ENCODE measurements around the gene MAPK8IP1.
A peak's percentile ranks its signal among the peaks of the same experiment; 100 is the strongest.
"Not testable (repeated sequence)": the region's sequence is repeated elsewhere in the genome, so short reads cannot be mapped to it uniquely, and the experiment has no call there.

MAPK8IP1 gene

GRCh38 chr11:45885274-45885920 is at the start of gene MAPK8IP1:
TSS of gene MAPK8IP1 (plus strand) at chr11:45885651. CDS start at chr11:45885821, 170 bp downstream.
- peaks cover 0 to 26% of the 10 kb centered on the region in 2 donors for H3K4me1 ChIP-seq (ENCODE audit: control insufficient read depth in 1 of 2, insufficient read depth in 2 of 2, low read length in 2 of 2)
- H3K4me3 ChIP-seq (ENCODE audit: low read depth in 1 of 2, low read length in 2 of 2), result peak within 1 kb of the TSS; percentile 16 to 65
- H3K27ac ChIP-seq (ENCODE audit: low read length), result no peak within 1 kb of the TSS
- H3K36me3 ChIP-seq (ENCODE audit: control insufficient read depth in 1 of 2, insufficient read depth in 2 of 2, low read length in 2 of 2), result peaks cover 16 to 19% of the 10 kb centered on the region in 2 donors
- no peaks in the 10 kb centered on the region for H3K27me3 ChIP-seq (ENCODE audit: low read depth, low read length)
- no peaks in the 10 kb centered on the region for H3K9me3 ChIP-seq (ENCODE audit: control insufficient read depth in 1 of 2, low read length in 2 of 2)

DNA sequence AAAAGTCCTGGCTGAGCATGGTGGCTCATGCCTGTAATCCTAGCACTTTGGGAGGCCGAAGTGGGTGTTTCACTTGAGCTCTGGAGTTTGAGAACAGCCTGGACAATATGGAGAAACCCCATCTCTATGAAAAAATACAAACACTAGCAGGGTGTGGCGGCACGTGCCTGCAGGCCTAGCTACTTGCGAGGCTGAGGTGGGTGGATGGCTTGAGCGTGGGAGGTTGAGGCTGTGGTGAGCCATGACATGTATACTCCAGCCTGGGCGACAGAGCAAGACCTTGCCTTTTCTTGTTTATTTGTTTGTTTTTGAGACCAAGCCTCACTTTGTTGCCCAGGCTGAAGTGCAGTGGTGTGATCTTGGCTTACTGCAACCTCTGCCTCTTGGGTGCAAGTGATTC is 46.2 kb upstream of the MAPK8IP1 start:
- no peak overlapping the region for H3K27ac ChIP-seq (ENCODE audit: low read length)
- H3K4me3 ChIP-seq (ENCODE audit: low read depth in 1 of 2, low read length in 2 of 2), result no peak overlapping the region
- peaks cover 0 to 8% of the 10 kb centered on the region in 2 donors for H3K4me1 ChIP-seq (ENCODE audit: control insufficient read depth in 1 of 2, insufficient read depth in 2 of 2, low read length in 2 of 2)
- H3K9me3 ChIP-seq (ENCODE audit: control insufficient read depth in 1 of 2, low read length in 2 of 2), result no peaks in the 10 kb centered on the region
- no peaks in the 10 kb centered on the region for H3K27me3 ChIP-seq (ENCODE audit: low read depth, low read length)
- no peaks in the 10 kb centered on the region for H3K36me3 ChIP-seq (ENCODE audit: control insufficient read depth in 1 of 2, insufficient read depth in 2 of 2, low read length in 2 of 2)

DNA sequence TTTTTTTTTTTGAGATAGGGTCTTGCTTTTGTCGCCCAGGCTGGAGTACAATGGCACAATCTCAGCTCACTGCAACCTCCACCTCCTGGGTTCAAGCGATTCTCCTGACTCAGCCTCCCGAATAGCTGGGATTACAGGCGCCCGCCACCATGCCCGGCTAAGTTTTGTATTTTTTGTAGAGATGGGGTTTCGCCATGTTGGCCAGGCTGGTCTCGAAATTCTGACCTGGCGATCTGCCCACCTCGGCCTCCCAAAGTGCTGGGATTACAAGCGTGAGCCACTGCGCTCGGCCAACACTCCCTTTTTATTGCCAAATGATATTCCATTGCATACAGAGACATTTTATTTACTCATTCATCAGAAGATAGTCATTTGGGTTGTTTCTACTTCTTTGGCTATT is 45.2 kb upstream of the MAPK8IP1 start:
- not testable (repeated sequence) for H3K4me3 ChIP-seq (ENCODE audit: low read depth in 1 of 2, low read length in 2 of 2); H3K4me1 ChIP-seq (ENCODE audit: control insufficient read depth in 1 of 2, insufficient read depth in 2 of 2, low read length in 2 of 2); H3K9me3 ChIP-seq (ENCODE audit: control insufficient read depth in 1 of 2, low read length in 2 of 2); H3K27ac ChIP-seq (ENCODE audit: low read length); H3K27me3 ChIP-seq (ENCODE audit: low read depth, low read length); H3K36me3 ChIP-seq (ENCODE audit: control insufficient read depth in 1 of 2, insufficient read depth in 2 of 2, low read length in 2 of 2)

GRCh38 chr11:45843158-45843924 is 42.1 kb upstream of the MAPK8IP1 start:
- H3K9me3 ChIP-seq (ENCODE audit: control insufficient read depth in 1 of 2, low read length in 2 of 2), result no peaks in the 10 kb centered on the region

GRCh38 chr11:45844822-45845578 is 40.5 kb upstream of the MAPK8IP1 start:
- no peaks in the 10 kb centered on the region for H3K9me3 ChIP-seq (ENCODE audit: control insufficient read depth in 1 of 2, low read length in 2 of 2)
- no peaks in the 10 kb centered on the region for H3K27me3 ChIP-seq (ENCODE audit: low read depth, low read length)
- H3K27ac ChIP-seq (ENCODE audit: low read length), result no peak overlapping the region
- H3K4me1 ChIP-seq (ENCODE audit: control insufficient read depth in 1 of 2, insufficient read depth in 2 of 2, low read length in 2 of 2), result peaks cover 21 to 23% of the 10 kb centered on the region in 2 donors
- H3K36me3 ChIP-seq (ENCODE audit: control insufficient read depth in 1 of 2, insufficient read depth in 2 of 2, low read length in 2 of 2), result peaks cover 0 to 4% of the 10 kb centered on the region in 2 donors
- no peak overlapping the region for H3K4me3 ChIP-seq (ENCODE audit: low read depth in 1 of 2, low read length in 2 of 2)

More at GRCh38 chr11:45843158-45843924, 42.1 kb upstream of the MAPK8IP1 start:
- Histone ChIP-seq H3K27me3 (ENCODE audit: low read depth, low read length) (no peaks in the 10 kb centered on the region), H3K27ac (ENCODE audit: low read length) (peak overlapping the region; percentile 88), H3K4me1 (ENCODE audit: control insufficient read depth in 1 of 2, insufficient read depth in 2 of 2, low read length in 2 of 2) (peaks cover 10 to 11% of the 10 kb centered on the region in 2 donors), H3K36me3 (ENCODE audit: control insufficient read depth in 1 of 2, insufficient read depth in 2 of 2, low read length in 2 of 2) (peaks cover 0 to 4% of the 10 kb centered on the region in 2 donors), H3K4me3 (ENCODE audit: low read depth in 1 of 2, low read length in 2 of 2) (peak overlapping the region; percentile 27 to 38)

GRCh38 chr11:45846174-45846675 is 39.2 kb upstream of the MAPK8IP1 start:
- H3K36me3 ChIP-seq (ENCODE audit: control insufficient read depth in 1 of 2, insufficient read depth in 2 of 2, low read length in 2 of 2), result peaks cover 0 to 4% of the 10 kb centered on the region in 2 donors
- peak overlapping the region; percentile 43 to 89 for H3K4me3 ChIP-seq (ENCODE audit: low read depth in 1 of 2, low read length in 2 of 2)
- H3K4me1 ChIP-seq (ENCODE audit: control insufficient read depth in 1 of 2, insufficient read depth in 2 of 2, low read length in 2 of 2), result peaks cover 31 to 35% of the 10 kb centered on the region in 2 donors

GRCh38 chr11:45846974-45847910 is 38.2 kb upstream of the MAPK8IP1 start, which contains the start of gene CRY2:
TSS of gene CRY2 (plus strand) at chr11:45847475. CDS start at chr11:45847491, 16 bp downstream.
- peaks cover 0 to 4% of the 10 kb centered on the region in 2 donors for H3K36me3 ChIP-seq (ENCODE audit: control insufficient read depth in 1 of 2, insufficient read depth in 2 of 2, low read length in 2 of 2)
- no peaks in the 10 kb centered on the region for H3K27me3 ChIP-seq (ENCODE audit: low read depth, low read length)
- peaks cover 40 to 43% of the 10 kb centered on the region in 2 donors for H3K4me1 ChIP-seq (ENCODE audit: control insufficient read depth in 1 of 2, insufficient read depth in 2 of 2, low read length in 2 of 2)
- H3K9me3 ChIP-seq (ENCODE audit: control insufficient read depth in 1 of 2, low read length in 2 of 2), result no peaks in the 10 kb centered on the region
- H3K27ac ChIP-seq (ENCODE audit: low read length), result peak within 1 kb of the TSS; percentile 96
- H3K4me3 ChIP-seq (ENCODE audit: low read depth in 1 of 2, low read length in 2 of 2), result peak within 1 kb of the TSS; percentile 85 to 89

More at GRCh38 chr11:45846174-45846675, 39.2 kb upstream of the MAPK8IP1 start:
- H3K27ac ChIP-seq (ENCODE audit: low read length), result peak overlapping the region; percentile 85
- H3K27me3 ChIP-seq (ENCODE audit: low read depth, low read length), result no peaks in the 10 kb centered on the region
- no peaks in the 10 kb centered on the region for H3K9me3 ChIP-seq (ENCODE audit: control insufficient read depth in 1 of 2, low read length in 2 of 2)

- H3K4me3 ChIP-seq (ENCODE audit: low read depth in 1 of 2, low read length in 2 of 2), result peak overlapping the region; percentile 85 to 89
- peaks cover 0 to 4% of the 10 kb centered on the region in 2 donors for H3K36me3 ChIP-seq (ENCODE audit: control insufficient read depth in 1 of 2, insufficient read depth in 2 of 2, low read length in 2 of 2)
- peaks cover 46 to 50% of the 10 kb centered on the region in 2 donors for H3K4me1 ChIP-seq (ENCODE audit: control insufficient read depth in 1 of 2, insufficient read depth in 2 of 2, low read length in 2 of 2)
- no peaks in the 10 kb centered on the region for H3K9me3 ChIP-seq (ENCODE audit: control insufficient read depth in 1 of 2, low read length in 2 of 2)
- H3K27ac ChIP-seq (ENCODE audit: low read length), result peak overlapping the region; percentile 96
- H3K27me3 ChIP-seq (ENCODE audit: low read depth, low read length), result no peaks in the 10 kb centered on the region
Measured at GRCh38 chr11:45847911-45848316, 37.5 kb upstream of the MAPK8IP1 start.

- Histone ChIP-seq H3K9me3 (ENCODE audit: control insufficient read depth in 1 of 2, low read length in 2 of 2) (no peaks in the 10 kb centered on the region), H3K27me3 (ENCODE audit: low read depth, low read length) (no peaks in the 10 kb centered on the region), H3K4me1 (ENCODE audit: control insufficient read depth in 1 of 2, insufficient read depth in 2 of 2, low read length in 2 of 2) (peaks cover 47 to 50% of the 10 kb centered on the region in 2 donors), H3K4me3 (ENCODE audit: low read depth in 1 of 2, low read length in 2 of 2) (peak overlapping the region; percentile 85 to 89), H3K27ac (ENCODE audit: low read length) (peak overlapping the region; percentile 96), H3K36me3 (ENCODE audit: control insufficient read depth in 1 of 2, insufficient read depth in 2 of 2, low read length in 2 of 2) (peaks cover 0 to 4% of the 10 kb centered on the region in 2 donors)
Measured at GRCh38 chr11:45848654-45849081, 36.8 kb upstream of the MAPK8IP1 start.

- peaks cover 54 to 68% of the 10 kb centered on the region in 2 donors for H3K4me1 ChIP-seq (ENCODE audit: control insufficient read depth in 1 of 2, insufficient read depth in 2 of 2, low read length in 2 of 2)
- H3K27ac ChIP-seq (ENCODE audit: low read length), result no peak overlapping the region
- peaks cover 0 to 4% of the 10 kb centered on the region in 2 donors for H3K36me3 ChIP-seq (ENCODE audit: control insufficient read depth in 1 of 2, insufficient read depth in 2 of 2, low read length in 2 of 2)
- H3K4me3 ChIP-seq (ENCODE audit: low read depth in 1 of 2, low read length in 2 of 2), result no peak overlapping the region
- no peaks in the 10 kb centered on the region for H3K27me3 ChIP-seq (ENCODE audit: low read depth, low read length)
- H3K9me3 ChIP-seq (ENCODE audit: control insufficient read depth in 1 of 2, low read length in 2 of 2), result no peaks in the 10 kb centered on the region
Measured at GRCh38 chr11:45850446-45850845, 35.0 kb upstream of the MAPK8IP1 start.

Data from muscle layer of duodenum (tissue), 2 donors.